ENCODE data around the gene SSC5D.
A peak's percentile ranks its signal among the peaks of the same experiment; 100 is the strongest.

Gene SSC5D

GRCh38 chr19:55503502-55504251 lies 15.4 kb downstream of the SSC5D start:
- FAIRE-seq: peak; percentile 99

GRCh38 chr19:55504252-55504603 lies 16.0 kb downstream of the SSC5D start:
- no peak for TF ChIP-seq POLR2A (IDR thresholded peaks at IDR 0.05; ENCODE audit: low read depth, low read length)
- TF ChIP-seq TAF1 (IDR thresholded peaks at IDR 0.05; ENCODE audit: borderline replicate concordance, low read depth, low read length): no peak
- no peak for TF ChIP-seq POLR2AphosphoS5 (IDR thresholded peaks at IDR 0.05; ENCODE audit: low read depth, low read length)
- DNase-seq (ENCODE audit: insufficient read length) (no peak), FAIRE-seq (no peak)

More at GRCh38 chr19:55503502-55504251, 15.4 kb downstream of the SSC5D start:
- TF ChIP-seq POLR2A (IDR thresholded peaks at IDR 0.05; ENCODE audit: low read depth, low read length): no peak
- TF ChIP-seq TAF1 (IDR thresholded peaks at IDR 0.05; ENCODE audit: borderline replicate concordance, low read depth, low read length): 0 out of 2 replicates have a peak, but pooled peaks have one; percentile 23
- no peak for TF ChIP-seq POLR2AphosphoS5 (IDR thresholded peaks at IDR 0.05; ENCODE audit: low read depth, low read length)
- peak; percentile 100 for DNase-seq (ENCODE audit: insufficient read length)

GRCh38 chr19:55504981-55505380 lies 16.7 kb downstream of the SSC5D start:
- no peak for TF ChIP-seq TAF1 (IDR thresholded peaks at IDR 0.05; ENCODE audit: borderline replicate concordance, low read depth, low read length)
- no peak for TF ChIP-seq POLR2A (IDR thresholded peaks at IDR 0.05; ENCODE audit: low read depth, low read length)
- no peak for TF ChIP-seq POLR2AphosphoS5 (IDR thresholded peaks at IDR 0.05; ENCODE audit: low read depth, low read length)
- DNase-seq (ENCODE audit: insufficient read length) (no peak), FAIRE-seq (no peak)

- FAIRE-seq (no peak), DNase-seq (ENCODE audit: insufficient read length) (no peak)
- TF ChIP-seq POLR2AphosphoS5 (IDR thresholded peaks at IDR 0.05; ENCODE audit: low read depth, low read length) (no peak), POLR2A (IDR thresholded peaks at IDR 0.05; ENCODE audit: low read depth, low read length) (no peak), TAF1 (IDR thresholded peaks at IDR 0.05; ENCODE audit: borderline replicate concordance, low read depth, low read length) (no peak)
Observed at GRCh38 chr19:55508120-55508519, 19.9 kb downstream of the SSC5D start.

- FAIRE-seq: peak; percentile 96
- TF ChIP-seq POLR2AphosphoS5 (IDR thresholded peaks at IDR 0.05; ENCODE audit: low read depth, low read length) (no peak), TAF1 (IDR thresholded peaks at IDR 0.05; ENCODE audit: borderline replicate concordance, low read depth, low read length) (no peak), POLR2A (IDR thresholded peaks at IDR 0.05; ENCODE audit: low read depth, low read length) (no peak)
- peak; percentile 100 for DNase-seq (ENCODE audit: insufficient read length)
Observed at GRCh38 chr19:55516878-55517620, 28.8 kb downstream of the SSC5D start.

- no peak for TF ChIP-seq TAF1 (IDR thresholded peaks at IDR 0.05; ENCODE audit: borderline replicate concordance, low read depth, low read length)
- no peak for TF ChIP-seq POLR2AphosphoS5 (IDR thresholded peaks at IDR 0.05; ENCODE audit: low read depth, low read length)
- no peak for TF ChIP-seq POLR2A (IDR thresholded peaks at IDR 0.05; ENCODE audit: low read depth, low read length)
- FAIRE-seq: peak; percentile 66
- DNase-seq (ENCODE audit: insufficient read length): no peak
Observed at GRCh38 chr19:55519451-55520311, 31.4 kb downstream of the SSC5D start.

- no peak for DNase-seq (ENCODE audit: insufficient read length)
- TF ChIP-seq TAF1 (IDR thresholded peaks at IDR 0.05; ENCODE audit: borderline replicate concordance, low read depth, low read length): no peak
- TF ChIP-seq POLR2A (IDR thresholded peaks at IDR 0.05; ENCODE audit: low read depth, low read length): no peak
- TF ChIP-seq POLR2AphosphoS5 (IDR thresholded peaks at IDR 0.05; ENCODE audit: low read depth, low read length): no peak
- FAIRE-seq: no peak
Observed at GRCh38 chr19:55520691-55521292, 32.6 kb downstream of the SSC5D start.

GRCh38 chr19:55525289-55526101 lies 37.3 kb downstream of the SSC5D start:
- no peak for TF ChIP-seq POLR2A (IDR thresholded peaks at IDR 0.05; ENCODE audit: low read depth, low read length)
- no peak for DNase-seq (ENCODE audit: insufficient read length)
- no peak for FAIRE-seq

GRCh38 chr19:55526216-55527196 lies 38.3 kb downstream of the SSC5D start:
- DNase-seq (ENCODE audit: insufficient read length) (no peak), FAIRE-seq (no peak)
- no peak for TF ChIP-seq POLR2A (IDR thresholded peaks at IDR 0.05; ENCODE audit: low read depth, low read length)
- no peak for TF ChIP-seq TAF1 (IDR thresholded peaks at IDR 0.05; ENCODE audit: borderline replicate concordance, low read depth, low read length)
- TF ChIP-seq POLR2AphosphoS5 (IDR thresholded peaks at IDR 0.05; ENCODE audit: low read depth, low read length): no peak; the same call in 1 of the 2 replicates
